H9 (cell line): ENCODE measurements around the gene RYR1. TPM values are rescaled to one million over a fixed set of nuclear protein-coding genes. Genes with fewer than 3 reads are reported as not detected.

Experiments used
- DNase-seq: peaks from one replicate; pipeline ENCODE4 v3.0.0-alpha.2; 2017
- H2AFZ ChIP-seq: one replicate; pipeline ENCODE4 v1.6.1; 2013; ENCODE audit warnings: mild to moderate bottlenecking, low read length, control low read depth, moderate library complexity
- H2AK5ac ChIP-seq: 2 replicates; pipeline ENCODE4 v1.6.1; 2013; ENCODE audit warnings: low read length, control low read depth, mixed read lengths; ENCODE audit not compliant: insufficient read length
- H2BK120ac ChIP-seq: one replicate; pipeline ENCODE4 v1.6.1; 2013; ENCODE audit warnings: low read depth, mild to moderate bottlenecking, low read length, control low read depth, inconsistent platforms; ENCODE audit not compliant: poor library complexity, severe bottlenecking
- H2BK12ac ChIP-seq: 2 replicates; pipeline ENCODE4 v1.6.1; 2013; ENCODE audit warnings: low read length, control low read depth, mixed read lengths, low read depth; ENCODE audit not compliant: insufficient read length
- H2BK15ac ChIP-seq: 2 replicates; pipeline ENCODE4 v1.6.1; 2013; ENCODE audit warnings: low read depth, low read length, control low read depth
- H2BK20ac ChIP-seq: one replicate; pipeline ENCODE4 v1.6.1; 2013; ENCODE audit warnings: low read depth, mild to moderate bottlenecking, low read length, control low read depth, inconsistent platforms; ENCODE audit not compliant: poor library complexity, severe bottlenecking
- H2BK5ac ChIP-seq: 2 replicates; pipeline ENCODE4 v1.6.1; 2013; ENCODE audit warnings: low read length, control low read depth, mixed read lengths; ENCODE audit not compliant: insufficient read length
- H3K14ac ChIP-seq: 2 replicates; pipeline ENCODE4 v1.6.1; 2013; ENCODE audit warnings: low read length, control low read depth; ENCODE audit not compliant: insufficient read depth
- H3K18ac ChIP-seq: 2 replicates; pipeline ENCODE4 v1.6.1; 2013; ENCODE audit warnings: low read depth, mild to moderate bottlenecking, mixed read lengths, low read length, control low read depth; ENCODE audit not compliant: insufficient read length
- H3K23ac ChIP-seq: 2 replicates; pipeline ENCODE4 v1.6.1; 2013; ENCODE audit warnings: low read length, control low read depth, mixed read lengths, low read depth; ENCODE audit not compliant: insufficient read length
- H3K23me2 ChIP-seq: 2 replicates; pipeline ENCODE4 v1.6.1; 2013; ENCODE audit warnings: low read depth, mild to moderate bottlenecking, mixed read lengths, low read length, control low read depth; ENCODE audit not compliant: insufficient read length, poor library complexity, severe bottlenecking
- H3K27ac ChIP-seq: 2 replicates; pipeline ENCODE4 v1.5.1; 2013; ENCODE audit warnings: low read length, control low read depth, mixed read lengths, low read depth; ENCODE audit not compliant: insufficient read length
- H3K27me3 ChIP-seq: 2 replicates; pipeline ENCODE4 v1.6.1; 2013; ENCODE audit warnings: low read length, control low read depth, inconsistent platforms; ENCODE audit not compliant: insufficient read depth
- H3K4ac ChIP-seq: 2 replicates; pipeline ENCODE4 v1.6.1; 2013; ENCODE audit warnings: low read depth, mild to moderate bottlenecking, control low read depth, inconsistent platforms, low read length, moderate library complexity
- H3K4me1 ChIP-seq: 2 replicates; pipeline ENCODE4 v1.6.1; 2013; ENCODE audit warnings: low read length, control low read depth, inconsistent platforms; ENCODE audit not compliant: insufficient read depth
- H3K4me2 ChIP-seq: 2 replicates; pipeline ENCODE4 v1.6.1; 2013; ENCODE audit warnings: low read length, control low read depth, mixed read lengths; ENCODE audit not compliant: insufficient read length, insufficient read depth
- H3K56ac ChIP-seq: 2 replicates; pipeline ENCODE4 v1.6.1; 2013; ENCODE audit warnings: low read depth, mild to moderate bottlenecking, mixed read lengths, low read length, control low read depth; ENCODE audit not compliant: insufficient read length
- H3K79me1 ChIP-seq: 2 replicates; pipeline ENCODE4 v1.6.1; 2013; ENCODE audit warnings: low read depth, mild to moderate bottlenecking, moderate library complexity, low read length, control low read depth, inconsistent platforms; ENCODE audit not compliant: insufficient read depth, poor library complexity, severe bottlenecking
- H3K79me2 ChIP-seq: 2 replicates; pipeline ENCODE4 v1.6.1; 2013; ENCODE audit warnings: low read length, control low read depth, inconsistent platforms; ENCODE audit not compliant: insufficient read depth
- H3K9ac ChIP-seq: 2 replicates; pipeline ENCODE4 v1.6.1; 2013; ENCODE audit warnings: low read length, control low read depth, mixed read lengths; ENCODE audit not compliant: insufficient read length; ENCODE audit errors: extremely low read depth
- H3K9me3 ChIP-seq: one replicate; pipeline ENCODE4 v1.6.1; 2013; ENCODE audit warnings: low read depth, low read length, inconsistent platforms; ENCODE audit not compliant: control insufficient read depth
- H3T11ph ChIP-seq: one replicate; pipeline ENCODE4 v1.6.1; 2013; ENCODE audit warnings: mild to moderate bottlenecking, low read length, control low read depth, inconsistent platforms
- H4K20me1 ChIP-seq: one replicate; pipeline ENCODE4 v1.6.1; 2013; ENCODE audit not compliant: control insufficient read depth, insufficient read length, insufficient read depth
- H4K5ac ChIP-seq: 2 replicates; pipeline ENCODE4 v1.6.1; 2013; ENCODE audit warnings: low read depth, mild to moderate bottlenecking, mixed read lengths, low read length, control low read depth; ENCODE audit not compliant: insufficient read length
- H4K8ac ChIP-seq: replicated peaks from 2 replicates; pipeline ENCODE4 v1.6.1; 2013; ENCODE audit warnings: low read length, control low read depth, mixed read lengths, low read depth; ENCODE audit not compliant: insufficient read length
- H4K91ac ChIP-seq: 2 replicates; pipeline ENCODE4 v1.6.1; 2013; ENCODE audit warnings: low read depth, mild to moderate bottlenecking, moderate library complexity, mixed read lengths, low read length, control low read depth; ENCODE audit not compliant: insufficient read length
- H3K27ac Mint-ChIP-seq, 3 experiments: 2 replicates in 2 of 3; 3 replicates in 1 of 3; pipeline ENCODE4 v1.8.0; 2020 to 2021; ENCODE audit warnings: mixed read lengths in 3 of 3, mild to moderate bottlenecking in 1 of 3, moderate library complexity in 1 of 3
- H3K27me3 Mint-ChIP-seq: 2 replicates; pipeline ENCODE4 v1.8.0; 2021; ENCODE audit warnings: low read depth, mild to moderate bottlenecking, moderate library complexity, mixed read lengths
- H3K36me3 Mint-ChIP-seq, 3 experiments: 2 replicates in 2 of 3; 3 replicates in 1 of 3; pipeline ENCODE4 v1.8.0; 2020 to 2021; ENCODE audit warnings: low read depth in 3 of 3, mixed read lengths in 3 of 3; ENCODE audit not compliant: insufficient read depth in 1 of 3
- H3K4me1 Mint-ChIP-seq, 2 experiments: 2 replicates each; pipeline ENCODE4 v1.8.0; 2020; ENCODE audit warnings: mixed read lengths in 2 of 2
- H3K4me3 Mint-ChIP-seq, 2 experiments: 2 replicates in 1 of 2; 3 replicates in 1 of 2; pipeline ENCODE4 v1.8.0; 2020 to 2021; ENCODE audit warnings: mild to moderate bottlenecking in 2 of 2, mixed read lengths in 2 of 2, moderate library complexity in 1 of 2
- H3K9me3 Mint-ChIP-seq, 2 experiments: 2 replicates in 1 of 2; 3 replicates in 1 of 2; pipeline ENCODE4 v1.8.0; 2020; ENCODE audit warnings: mild to moderate bottlenecking in 2 of 2, mixed read lengths in 2 of 2, moderate library complexity in 1 of 2
- WGBS: extraction: QIAGEN DNeasy Blood & Tissue Kit; methylation state at CpG from one replicate; pipeline ENCODE4 v1.1.7; 2013; ENCODE audit warnings: missing lambda C conversion rate, low lambda C conversion rate, mixed read lengths; ENCODE audit not compliant: insufficient read length; ENCODE audit errors: extremely low coverage; 5-methylcytosine and 5-hydroxymethylcytosine counted together
- total RNA-seq: library from RNA; stranded (reverse); gene quantifications from 2 replicates; pipeline ENCODE4 v1.2.1, GENCODE V29; 2021
- TF ChIP-seq, protein P1 (sequence below): fragments of 200-600 bp; sonication (generic); conservative IDR thresholded peaks from 3 replicates; pipeline ENCODE4 v1.8.0; 2021; ENCODE audit warnings: antibody characterized with exemption, mild to moderate bottlenecking

Gene RYR1
- total RNA-seq, 1 experiment from 2014 or later = 8.9 TPM

DNA sequence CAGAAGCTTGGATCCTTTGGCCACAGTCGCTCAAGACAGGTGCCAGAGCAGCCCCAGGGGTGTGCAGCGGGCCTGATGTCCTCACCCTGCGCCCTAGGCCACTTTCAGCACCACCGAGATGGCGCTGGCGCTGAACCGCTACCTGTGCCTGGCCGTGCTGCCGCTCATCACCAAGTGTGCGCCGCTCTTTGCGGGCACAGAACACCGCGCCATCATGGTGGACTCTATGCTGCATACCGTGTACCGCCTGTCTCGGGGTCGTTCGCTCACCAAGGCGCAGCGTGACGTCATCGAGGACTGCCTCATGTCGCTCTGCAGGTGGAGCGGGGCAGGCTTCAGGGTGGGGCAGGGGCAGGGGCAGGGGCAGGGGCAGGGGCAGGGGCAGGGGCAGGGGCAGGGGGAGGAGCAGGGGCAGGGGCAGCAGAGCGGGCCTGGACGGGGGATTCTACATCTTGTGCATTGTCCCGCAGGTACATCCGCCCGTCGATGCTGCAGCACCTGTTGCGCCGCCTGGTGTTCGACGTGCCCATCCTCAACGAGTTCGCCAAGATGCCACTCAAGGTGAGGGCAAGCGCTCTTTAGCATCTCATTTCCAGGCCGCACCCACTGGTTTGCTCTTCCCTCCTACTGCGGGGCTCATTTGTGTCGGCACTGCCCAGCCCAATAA, 69.1 kb downstream of the RYR1 start:
- H3K14ac ChIP-seq = no peak overlapping the region
- H4K8ac ChIP-seq = no peak overlapping the region
- H2BK120ac ChIP-seq = no peak overlapping the region
- TF ChIP-seq, protein P1, sequence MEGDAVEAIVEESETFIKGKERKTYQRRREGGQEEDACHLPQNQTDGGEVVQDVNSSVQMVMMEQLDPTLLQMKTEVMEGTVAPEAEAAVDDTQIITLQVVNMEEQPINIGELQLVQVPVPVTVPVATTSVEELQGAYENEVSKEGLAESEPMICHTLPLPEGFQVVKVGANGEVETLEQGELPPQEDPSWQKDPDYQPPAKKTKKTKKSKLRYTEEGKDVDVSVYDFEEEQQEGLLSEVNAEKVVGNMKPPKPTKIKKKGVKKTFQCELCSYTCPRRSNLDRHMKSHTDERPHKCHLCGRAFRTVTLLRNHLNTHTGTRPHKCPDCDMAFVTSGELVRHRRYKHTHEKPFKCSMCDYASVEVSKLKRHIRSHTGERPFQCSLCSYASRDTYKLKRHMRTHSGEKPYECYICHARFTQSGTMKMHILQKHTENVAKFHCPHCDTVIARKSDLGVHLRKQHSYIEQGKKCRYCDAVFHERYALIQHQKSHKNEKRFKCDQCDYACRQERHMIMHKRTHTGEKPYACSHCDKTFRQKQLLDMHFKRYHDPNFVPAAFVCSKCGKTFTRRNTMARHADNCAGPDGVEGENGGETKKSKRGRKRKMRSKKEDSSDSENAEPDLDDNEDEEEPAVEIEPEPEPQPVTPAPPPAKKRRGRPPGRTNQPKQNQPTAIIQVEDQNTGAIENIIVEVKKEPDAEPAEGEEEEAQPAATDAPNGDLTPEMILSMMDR = no peak
- H3K18ac ChIP-seq = no peak overlapping the region
- H2BK15ac ChIP-seq = no peak overlapping the region
- H3K4me1 ChIP-seq = no peaks in the 10 kb centered on the region
- no CpG with 5 or more reads among the region's 41 CpGs for WGBS
- no peak overlapping the region for H2BK20ac ChIP-seq
- no peak overlapping the region for H3K27ac Mint-ChIP-seq
- no peak overlapping the region for H3K4ac ChIP-seq
- DNase-seq = no peak
- no peak overlapping the region for H2BK12ac ChIP-seq
- no peaks in the 10 kb centered on the region for H3K27me3 ChIP-seq
- H3K4me3 Mint-ChIP-seq = no peak overlapping the region
- peaks cover 13 to 16% of the 10 kb centered on the region in 2 experiments for H3K4me1 Mint-ChIP-seq
- H2AFZ ChIP-seq = no peak overlapping the region
- H3K4me2 ChIP-seq = no peak overlapping the region
- H4K20me1 ChIP-seq = no peaks in the 10 kb centered on the region
- no peak overlapping the region for H2BK5ac ChIP-seq
- H3K36me3 Mint-ChIP-seq = peaks cover 50 to 67% (median 51%) of the 10 kb centered on the region in 3 experiments
- no peak overlapping the region for H2AK5ac ChIP-seq
- no peak overlapping the region for H4K5ac ChIP-seq
- no peak overlapping the region for H3K56ac ChIP-seq
- H3K79me1 ChIP-seq = no peaks in the 10 kb centered on the region
- no peaks in the 10 kb centered on the region; the same call in none of the 2 replicates for H3K27me3 Mint-ChIP-seq
- H3K23me2 ChIP-seq = no peaks in the 10 kb centered on the region
- H3K27ac ChIP-seq = no peak overlapping the region
- H3K9me3 Mint-ChIP-seq = no peaks in the 10 kb centered on the region
- no peak overlapping the region for H3T11ph ChIP-seq
- no peak overlapping the region for H3K23ac ChIP-seq
- no peak overlapping the region for H4K91ac ChIP-seq
- no peaks in the 10 kb centered on the region; the same call in 1 of the 2 replicates for H3K79me2 ChIP-seq
- no peak overlapping the region for H3K9ac ChIP-seq
- no peaks in the 10 kb centered on the region for H3K9me3 ChIP-seq
